Lower leg skin (tissue), 4 donors: ENCODE measurements around the gene GRIN2B. TPM values are rescaled to one million over a fixed set of nuclear protein-coding genes. Genes with fewer than 3 reads are reported as not detected.

Source experiments
- DNase-seq, 2 donors: peaks; one replicate each; pipeline ENCODE4 v3.0.0-alpha.2; 2019; ENCODE audit warnings: low spot score in 2 of 2
- H3K4me3 ChIP-seq: fragments of 200-600 bp; sonication (generic); 2 replicates; pipeline ENCODE4 v1.5.1; 2017; ENCODE audit warnings: mild to moderate bottlenecking, low read depth; ENCODE audit not compliant: poor library complexity, severe bottlenecking
- CTCF ChIP-seq, 3 donors: fragments of 450-650 bp; IDR thresholded peaks; one replicate each; pipeline ENCODE4 v1.5.1; 2016; ENCODE audit warnings: antibody characterized with exemption in 3 of 3, mild to moderate bottlenecking in 3 of 3, moderate library complexity in 2 of 3
- POLR2A ChIP-seq, 2 donors: fragments of 450-650 bp; IDR thresholded peaks; one replicate each; pipeline ENCODE4 v1.6.1; 2016 to 2017; ENCODE audit warnings: antibody characterized with exemption in 2 of 2, mild to moderate bottlenecking in 1 of 2, moderate library complexity in 1 of 2
- WGBS, 2 donors: methylation state at CpG; one replicate each; pipeline ENCODE4 v1.1.5; 2018; 5-methylcytosine and 5-hydroxymethylcytosine counted together
- intact Hi-C: fragments of 100-400 bp; cut with DNase I; formaldehyde crosslinking; loops from one replicate; pipeline ENCODE4 v1.15.0; 2023; ENCODE audit warnings: low total_unique reads
- total RNA-seq, 4 donors: library from RNA; depleted of rRNA; stranded (reverse); fragments of >200 nt; gene quantifications; one replicate each; pipeline ENCODE4 v1.1.0, GENCODE V29; 2016

GRIN2B gene
- total RNA-seq, 4 donors from 2014 or later = under 0.01 to 0.34 (median 0.04) TPM

- DNase-seq = no peak
- no peak for TF ChIP-seq CTCF (IDR thresholded peaks at IDR 0.05)
- no peak for TF ChIP-seq POLR2A (IDR thresholded peaks at IDR 0.05)
- intact Hi-C loops = no loop called here
- no peak overlapping the region for H3K4me3 ChIP-seq
- WGBS, 2 donors = 85 to 92% methylated on average over 3 of the region's 3 CpGs
Observed at GRCh38 chr12:13945236-13945635, 36.2 kb downstream of the GRIN2B start.

GRCh38 chr12:13942826-13943225 lies 38.6 kb downstream of the GRIN2B start:
- no peak for DNase-seq
- WGBS, 2 donors = 42 to 50% methylated on average over 3 of the region's 3 CpGs
- no peak overlapping the region for H3K4me3 ChIP-seq
- intact Hi-C loops = no loop called here
- TF ChIP-seq CTCF (IDR thresholded peaks at IDR 0.05) = no peak
- TF ChIP-seq POLR2A (IDR thresholded peaks at IDR 0.05) = no peak

GRCh38 chr12:13941258-13942249 lies 39.8 kb downstream of the GRIN2B start:
- peak in 1 of 2 donors; percentile 17 for DNase-seq
- H3K4me3 ChIP-seq = no peak overlapping the region
- TF ChIP-seq CTCF (IDR thresholded peaks at IDR 0.05) (no peak), POLR2A (IDR thresholded peaks at IDR 0.05) (no peak)
- WGBS, 2 donors = 33 to 35% methylated on average over 12 of the region's 12 CpGs
- intact Hi-C loops = no loop called here

GRCh38 chr12:13940335-13940865 lies 41.0 kb downstream of the GRIN2B start:
- no peak for DNase-seq
- TF ChIP-seq CTCF (IDR thresholded peaks at IDR 0.05) (no peak), POLR2A (IDR thresholded peaks at IDR 0.05) (no peak)
- intact Hi-C loops = no loop called here
- no peak overlapping the region for H3K4me3 ChIP-seq
- 50 to 61% methylated on average over 7 of the region's 7 CpGs for WGBS, 2 donors

- WGBS, 2 donors = 79 to 83% methylated on average over 2 of the region's 2 CpGs
- TF ChIP-seq CTCF (IDR thresholded peaks at IDR 0.05) (no peak), POLR2A (IDR thresholded peaks at IDR 0.05) (no peak)
- no peak overlapping the region for H3K4me3 ChIP-seq
- intact Hi-C loops = no loop called here
- no peak for DNase-seq
Observed at GRCh38 chr12:13937735-13938134, 43.7 kb downstream of the GRIN2B start.
